SK-N-SH treated with all-trans-retinoic acid at 6 μM for 48 hours (cell line): Measurements from ENCODE around the gene FBXO48.

Experiments used
- BACH2 ChIP-seq: fragments of 250-450 bp; sonication (Bioruptor Pico); IDR thresholded peaks from 2 replicates; pipeline ENCODE4 v1.9.0; 2021; ENCODE audit warnings: mild to moderate bottlenecking, borderline replicate concordance
- CREB5 ChIP-seq: fragments of 250-450 bp; sonication (Bioruptor Pico); IDR thresholded peaks from 2 replicates; pipeline ENCODE4 v1.5.1; 2020; ENCODE audit warnings: low read depth, mild to moderate bottlenecking, moderate library complexity
- ZFP3 ChIP-seq: fragments of 250-450 bp; sonication (Bioruptor Pico); IDR thresholded peaks from 2 replicates; pipeline ENCODE4 v1.5.0; 2020; ENCODE audit warnings: mild to moderate bottlenecking, moderate library complexity

DNA sequence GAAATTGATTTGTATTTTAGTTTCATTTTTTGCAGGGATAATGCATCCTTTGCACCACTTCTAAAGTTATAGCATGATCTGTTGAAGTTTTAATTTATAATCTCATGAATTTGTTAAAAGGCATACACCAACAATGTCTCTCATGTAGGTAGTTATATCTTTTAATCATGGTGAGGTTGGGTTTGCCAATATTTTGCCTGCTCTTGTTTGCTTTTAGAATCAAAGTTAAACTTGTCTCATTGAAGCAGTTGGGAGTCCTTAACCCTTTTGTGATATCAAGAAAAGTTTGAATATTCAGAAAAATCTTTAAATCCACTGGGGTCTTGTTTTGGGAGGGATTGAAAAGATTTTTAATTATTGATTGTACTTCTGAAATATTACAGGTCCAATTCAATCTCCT lies 32.0 kb upstream of the FBXO48 start:
- no peak for TF ChIP-seq ZFP3
- TF ChIP-seq CREB5 (CRISPR knock-in tag) = no peak
- no peak for TF ChIP-seq BACH2
